OCI-LY3 (cell line): ENCODE data around the gene BHLHE23.

Experiments used
- EZH2phosphoT487 ChIP-seq: fragments of 200-600 bp; shearing (Covaris generic); IDR thresholded peaks from 2 replicates; pipeline ENCODE4 v1.6.1; 2018; ENCODE audit warnings: antibody characterized with exemption, mixed run types, low read depth
- TF ChIP-seq, protein P1 (sequence below): fragments of 200-600, 300-600 bp; sonication (generic); IDR thresholded peaks from 2 replicates; pipeline ENCODE4 v1.5.1; 2014; ENCODE audit warnings: antibody characterized with exemption, low read length, low read depth

DNA sequence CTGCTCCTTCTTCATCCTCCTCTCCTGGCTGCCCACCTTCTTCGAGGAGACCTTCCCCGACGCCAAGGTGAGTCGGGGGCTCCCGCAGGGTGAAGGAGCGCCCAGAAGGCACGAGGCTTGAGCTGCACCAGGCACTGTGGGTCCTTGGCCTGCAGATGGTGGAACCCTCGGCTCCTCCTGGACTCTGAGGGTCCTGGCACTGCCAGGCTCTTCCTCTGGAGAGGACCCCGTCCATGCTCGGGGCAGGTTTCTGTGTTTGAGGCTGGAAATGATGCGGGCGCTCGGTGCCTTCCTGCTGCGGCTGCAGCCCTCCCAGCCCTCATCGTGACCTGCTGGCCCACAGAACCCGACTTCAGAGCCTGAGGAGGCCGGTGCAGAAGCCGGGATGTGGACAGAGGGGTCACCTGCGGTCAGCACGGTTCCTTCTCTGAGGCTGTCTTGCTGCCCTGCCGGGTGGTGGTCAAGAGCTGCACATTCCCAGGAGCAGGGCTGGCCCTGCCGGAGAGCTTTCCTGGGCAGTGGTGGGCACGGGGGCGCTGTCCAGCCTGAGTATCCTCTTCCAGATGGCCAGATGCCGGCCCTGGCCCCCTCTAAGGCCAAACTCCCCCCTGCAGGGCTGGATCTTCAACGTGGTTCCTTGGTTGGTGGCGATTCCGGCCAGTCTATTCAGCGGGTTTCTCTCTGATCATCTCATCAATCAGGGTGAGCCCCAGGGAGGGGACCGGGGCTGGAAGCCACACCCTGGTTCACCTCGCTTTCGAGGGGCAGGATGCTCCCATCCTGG, 43.0 kb downstream of the BHLHE23 start:
- TF ChIP-seq, protein P1, sequence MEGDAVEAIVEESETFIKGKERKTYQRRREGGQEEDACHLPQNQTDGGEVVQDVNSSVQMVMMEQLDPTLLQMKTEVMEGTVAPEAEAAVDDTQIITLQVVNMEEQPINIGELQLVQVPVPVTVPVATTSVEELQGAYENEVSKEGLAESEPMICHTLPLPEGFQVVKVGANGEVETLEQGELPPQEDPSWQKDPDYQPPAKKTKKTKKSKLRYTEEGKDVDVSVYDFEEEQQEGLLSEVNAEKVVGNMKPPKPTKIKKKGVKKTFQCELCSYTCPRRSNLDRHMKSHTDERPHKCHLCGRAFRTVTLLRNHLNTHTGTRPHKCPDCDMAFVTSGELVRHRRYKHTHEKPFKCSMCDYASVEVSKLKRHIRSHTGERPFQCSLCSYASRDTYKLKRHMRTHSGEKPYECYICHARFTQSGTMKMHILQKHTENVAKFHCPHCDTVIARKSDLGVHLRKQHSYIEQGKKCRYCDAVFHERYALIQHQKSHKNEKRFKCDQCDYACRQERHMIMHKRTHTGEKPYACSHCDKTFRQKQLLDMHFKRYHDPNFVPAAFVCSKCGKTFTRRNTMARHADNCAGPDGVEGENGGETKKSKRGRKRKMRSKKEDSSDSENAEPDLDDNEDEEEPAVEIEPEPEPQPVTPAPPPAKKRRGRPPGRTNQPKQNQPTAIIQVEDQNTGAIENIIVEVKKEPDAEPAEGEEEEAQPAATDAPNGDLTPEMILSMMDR: no peak
- TF ChIP-seq EZH2phosphoT487: no peak
